ENCODE measurements around the gene MICAL2. TPM values are rescaled to one million over a fixed set of nuclear protein-coding genes. Genes with fewer than 3 reads are reported as not detected.

MICAL2 gene
- total and polyA plus RNA-seq, 10 of the 15 experiments (the other 5 are each of a cell fraction or from before 2014, with no cell fraction given) = 0.90 to 5.6 (median 2.4) TPM

DNA sequence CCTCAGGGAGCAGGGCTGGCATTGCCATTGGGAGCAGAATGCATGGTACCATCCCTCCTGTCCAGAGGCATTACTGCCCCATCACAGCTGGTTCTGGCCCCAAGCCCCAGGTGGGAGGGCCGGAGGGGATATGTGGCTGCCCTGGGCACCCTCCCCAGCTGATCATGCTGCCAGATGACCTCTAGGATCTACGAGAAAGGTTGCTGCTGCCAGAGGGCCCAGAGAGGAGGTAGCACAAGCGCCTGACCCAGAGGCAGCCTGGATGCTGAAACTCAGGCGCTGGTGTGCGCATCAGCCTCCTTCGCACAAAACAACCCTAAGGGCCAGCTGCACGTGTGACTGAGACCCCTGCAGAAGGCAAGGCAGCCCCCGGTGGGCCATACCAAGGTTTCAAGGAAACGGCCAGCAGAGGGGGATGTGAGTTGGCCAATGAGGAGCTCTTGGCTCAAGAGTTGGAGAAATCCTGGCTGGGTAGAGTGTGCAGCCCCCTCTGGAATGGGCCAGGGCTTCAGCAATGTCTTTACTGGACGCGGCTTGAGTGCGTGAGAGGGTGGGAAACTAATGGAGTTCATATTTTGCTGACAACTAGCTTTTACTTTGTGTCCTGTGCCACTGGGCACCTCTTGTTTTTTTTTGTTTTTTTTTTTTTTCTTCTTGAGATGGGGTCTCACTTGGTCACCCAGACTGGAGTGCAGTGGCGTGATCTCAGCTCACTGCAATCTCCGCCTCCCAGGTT, 178.7 kb downstream of the MICAL2 start:
- 59% methylated on average over 12 of the region's 14 CpGs for WGBS (ENCODE audit: insufficient coverage, insufficient replicate concordance, low lambda C conversion rate, missing lambda C conversion rate)
- Histone ChIP-seq H3K79me2 (ENCODE audit: control insufficient read depth, insufficient read depth, low read length) (no peaks in the 10 kb centered on the region), H3K27ac (ENCODE audit: control insufficient read depth, insufficient read depth) (no peak overlapping the region), H3K4me1 (ENCODE audit: control insufficient read depth, insufficient read depth, low read length) (no peaks in the 10 kb centered on the region), H3K4me2 (ENCODE audit: control insufficient read depth, insufficient read depth) (no peak overlapping the region), H3K4me3 (no peak overlapping the region), H3K9me3 (replicated peaks; ENCODE audit: control insufficient read depth, insufficient read depth, low read length) (no peaks in the 10 kb centered on the region), H3K9ac (ENCODE audit: control insufficient read depth, insufficient read depth, low read length) (no peak overlapping the region), H3K27me3 (replicated peaks in 1 of 2; ENCODE audit: control insufficient read depth in 2 of 2, insufficient read depth in 2 of 2, low read length in 1 of 2) (no peaks in the 10 kb centered on the region), H2AFZ (ENCODE audit: control insufficient read depth, low read depth, low read length) (no peak overlapping the region), H4K20me1 (ENCODE audit: control insufficient read depth, insufficient read depth) (no peaks in the 10 kb centered on the region), H3K36me3 (ENCODE audit: control insufficient read depth in 2 of 2, insufficient read depth in 2 of 2, low read length in 1 of 2) (no peaks in the 10 kb centered on the region)
- intact Hi-C loops (cut with micrococcal nuclease; ENCODE audit: unreplicated experiment) = no loop called here
- ChIA-PET POLR2A (interaction anchor here (0.6 kb wide), 2 partner anchors 41 to 442 kb away, joined by 3 read pairs; no protein-coding TSS in a partner anchor), SMC1A (ENCODE audit: uncharacterized antibody, unreplicated experiment) (interaction anchor here (0.6 to 2.1 kb wide), 10 partner anchors 8 to 997 kb away, joined by 3 to 8 read pairs (median 3); no protein-coding TSS in a partner anchor), RAD21 (ENCODE audit: unreplicated experiment) (interaction anchor here (0.8 to 1.7 kb wide), 4 partner anchors 42 to 600 kb away, joined by 3 to 5 read pairs (median 4); no protein-coding TSS in a partner anchor), CTCF (interaction anchor here (0.5 to 16.7 kb wide), 25 partner anchors 8 to 1056 kb away, joined by 3 to 214 read pairs (median 4); no protein-coding TSS in a partner anchor)
- TF ChIP-seq NBN (IDR thresholded peaks at IDR 0.05) (no peak), HDAC2 (IDR thresholded peaks at IDR 0.05) (no peak)
- in situ Hi-C loops (cut with MboI) = loop anchor here (25.0 kb wide), 1 partner anchor 502 kb away; no protein-coding TSS in a partner anchor
- BruUV-seq (replicated peaks) = no TSS peak
- DNase-seq (ENCODE audit: low read depth, low spot score) (no peak), ATAC-seq (no peak), FAIRE-seq (no peak)

DNA sequence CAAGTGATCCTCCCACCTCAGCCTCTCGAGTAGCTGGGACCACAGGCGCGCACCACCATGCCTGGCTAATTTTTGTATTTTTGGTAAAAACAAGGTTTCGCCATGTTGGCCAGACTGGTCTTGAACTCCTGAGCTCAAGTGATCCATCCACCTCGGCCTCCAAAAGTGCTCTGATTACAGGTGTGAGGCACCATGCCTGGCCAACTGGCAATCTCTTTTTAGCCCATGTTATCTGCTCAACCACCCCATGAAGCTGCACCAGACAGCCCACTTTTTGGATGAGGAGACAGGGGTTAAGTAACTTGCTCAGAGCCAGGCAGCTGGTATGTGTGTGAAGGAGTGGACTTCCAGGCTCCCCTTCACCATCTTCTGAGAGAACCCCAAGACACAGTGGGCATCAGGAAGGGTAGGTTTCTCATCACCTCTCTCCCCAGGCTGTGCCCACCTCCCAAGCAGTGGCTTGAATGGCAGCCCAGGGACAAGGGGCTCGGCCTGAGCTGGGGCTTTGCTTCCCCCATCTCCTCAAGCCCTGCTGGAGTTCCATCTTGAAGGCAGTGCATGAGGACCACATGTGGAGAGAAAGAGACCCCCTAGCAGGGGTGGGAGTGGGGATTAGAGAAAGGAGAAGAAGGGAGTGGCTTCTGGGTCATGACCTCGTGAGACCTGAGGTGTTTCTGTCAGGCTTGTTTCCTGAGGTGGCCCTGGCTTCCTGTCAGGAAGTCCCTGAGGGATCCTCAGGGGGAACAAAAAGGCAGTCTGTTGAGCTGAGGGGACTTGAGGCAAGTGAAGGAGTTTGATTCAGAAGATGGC, 179.5 kb downstream of the MICAL2 start:
- no peaks in the 10 kb centered on the region for H3K79me2 ChIP-seq (ENCODE audit: control insufficient read depth, insufficient read depth, low read length)
- BruUV-seq (replicated peaks) = no TSS peak
- no peak for FAIRE-seq
- no peak overlapping the region for H3K9ac ChIP-seq (ENCODE audit: control insufficient read depth, insufficient read depth, low read length)
- TF ChIP-seq RFX5 (IDR thresholded peaks at IDR 0.05; ENCODE audit: low read depth, low read length) (no peak), GABPA (IDR thresholded peaks at IDR 0.05; ENCODE audit: low read depth) (no peak), EGR1 (IDR thresholded peaks at IDR 0.05; ENCODE audit: borderline replicate concordance in 1 of 2, low read depth in 2 of 2, low read length in 2 of 2) (no peak), FOS (IDR thresholded peaks at IDR 0.05; ENCODE audit: borderline replicate concordance, extremely low read depth, insufficient read length) (no peak), SRF (IDR thresholded peaks at IDR 0.05; ENCODE audit: low read depth in 2 of 2, low read length in 2 of 2) (no peak), BACH1 (IDR thresholded peaks at IDR 0.05; ENCODE audit: borderline replicate concordance) (no peak), POLR2AphosphoS2 (IDR thresholded peaks at IDR 0.05; ENCODE audit: low read depth, low read length) (no peak), SP1 (IDR thresholded peaks at IDR 0.05; ENCODE audit: low read depth, low read length) (no peak), MTA3 (IDR thresholded peaks at IDR 0.05; ENCODE audit: borderline replicate concordance, low read length) (no peak)
- TF ChIP-seq, protein P1, sequence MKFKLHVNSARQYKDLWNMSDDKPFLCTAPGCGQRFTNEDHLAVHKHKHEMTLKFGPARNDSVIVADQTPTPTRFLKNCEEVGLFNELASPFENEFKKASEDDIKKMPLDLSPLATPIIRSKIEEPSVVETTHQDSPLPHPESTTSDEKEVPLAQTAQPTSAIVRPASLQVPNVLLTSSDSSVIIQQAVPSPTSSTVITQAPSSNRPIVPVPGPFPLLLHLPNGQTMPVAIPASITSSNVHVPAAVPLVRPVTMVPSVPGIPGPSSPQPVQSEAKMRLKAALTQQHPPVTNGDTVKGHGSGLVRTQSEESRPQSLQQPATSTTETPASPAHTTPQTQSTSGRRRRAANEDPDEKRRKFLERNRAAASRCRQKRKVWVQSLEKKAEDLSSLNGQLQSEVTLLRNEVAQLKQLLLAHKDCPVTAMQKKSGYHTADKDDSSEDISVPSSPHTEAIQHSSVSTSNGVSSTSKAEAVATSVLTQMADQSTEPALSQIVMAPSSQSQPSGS (IDR thresholded peaks at IDR 0.05; ENCODE audit: low read length) = no peak
- no peaks in the 10 kb centered on the region for H3K4me1 ChIP-seq (ENCODE audit: control insufficient read depth, insufficient read depth, low read length)
- no peaks in the 10 kb centered on the region for H3K27me3 ChIP-seq (replicated peaks in 1 of 2; ENCODE audit: control insufficient read depth in 2 of 2, insufficient read depth in 2 of 2, low read length in 1 of 2)
- 44% methylated on average over 6 of the region's 7 CpGs for WGBS (ENCODE audit: insufficient coverage, insufficient replicate concordance, low lambda C conversion rate, missing lambda C conversion rate)
- RAD21 ChIA-PET (ENCODE audit: unreplicated experiment) = interaction anchor here (0.8 to 1.7 kb wide), 2 partner anchors 242 to 599 kb away, joined by 3 to 5 read pairs; no protein-coding TSS in a partner anchor
- H3K36me3 ChIP-seq (ENCODE audit: control insufficient read depth in 2 of 2, insufficient read depth in 2 of 2, low read length in 1 of 2) = no peaks in the 10 kb centered on the region
- no peak overlapping the region for H3K4me2 ChIP-seq (ENCODE audit: control insufficient read depth, insufficient read depth)
- POLR2A ChIA-PET = interaction anchor here (0.6 kb wide), 1 partner anchor 40 kb away, joined by 3 read pairs; no protein-coding TSS in a partner anchor
- H4K20me1 ChIP-seq (ENCODE audit: control insufficient read depth, insufficient read depth) = no peaks in the 10 kb centered on the region
- SMC1A ChIA-PET (ENCODE audit: uncharacterized antibody, unreplicated experiment) = interaction anchor here (1.0 to 2.1 kb wide), 5 partner anchors 7 to 599 kb away, joined by 3 to 8 read pairs (median 4); no protein-coding TSS in a partner anchor
- ATAC-seq = no peak
- CTCF ChIA-PET = interaction anchor here (0.6 to 16.7 kb wide), 16 partner anchors 8 to 604 kb away, joined by 3 to 214 read pairs (median 4); no protein-coding TSS in a partner anchor
- no peak overlapping the region for H2AFZ ChIP-seq (ENCODE audit: control insufficient read depth, low read depth, low read length)
- intact Hi-C loops (cut with micrococcal nuclease; ENCODE audit: unreplicated experiment) (no loop called here), in situ Hi-C loops (cut with MboI) (loop anchor here (25.0 kb wide), 1 partner anchor 503 kb away; no protein-coding TSS in a partner anchor)
- H3K4me3 ChIP-seq = no peak overlapping the region
- H3K9me3 ChIP-seq (replicated peaks; ENCODE audit: control insufficient read depth, insufficient read depth, low read length) = no peaks in the 10 kb centered on the region
- no peak for DNase-seq (ENCODE audit: low read depth, low spot score)
- no peak overlapping the region for H3K27ac ChIP-seq (ENCODE audit: control insufficient read depth, insufficient read depth)
